Epithelial cell of proximal tubule (primary cell): ENCODE results near the gene SPTAN1. TPM values are rescaled to one million over a fixed set of nuclear protein-coding genes. Genes with fewer than 3 reads are reported as not detected.
"Not testable (repeated sequence)": the region's sequence is repeated elsewhere in the genome, so short reads cannot be mapped to it uniquely, and the experiment has no call there.

Experiments used
- DNase-seq: peaks from one replicate; pipeline ENCODE4 v3.0.0-alpha.2; 2011; ENCODE audit warnings: low read depth
- H3K4me3 ChIP-seq: 2 replicates; pipeline ENCODE4 v1.5.1; 2011; ENCODE audit warnings: low read depth, mild to moderate bottlenecking, low read length
- total RNA-seq: library from RNA; depleted of rRNA; stranded (reverse); fragments of >200 nt; gene quantifications from 2 replicates; pipeline ENCODE4 v1.2.3, GENCODE V29; 2015
- TF ChIP-seq, protein P1 (sequence below): conservative IDR thresholded peaks from 2 replicates; pipeline ENCODE4 v1.5.1; 2012; ENCODE audit warnings: low read depth, mild to moderate bottlenecking, low read length

Gene SPTAN1
- total RNA-seq, 1 donor from 2014 or later: 193 TPM

DNA sequence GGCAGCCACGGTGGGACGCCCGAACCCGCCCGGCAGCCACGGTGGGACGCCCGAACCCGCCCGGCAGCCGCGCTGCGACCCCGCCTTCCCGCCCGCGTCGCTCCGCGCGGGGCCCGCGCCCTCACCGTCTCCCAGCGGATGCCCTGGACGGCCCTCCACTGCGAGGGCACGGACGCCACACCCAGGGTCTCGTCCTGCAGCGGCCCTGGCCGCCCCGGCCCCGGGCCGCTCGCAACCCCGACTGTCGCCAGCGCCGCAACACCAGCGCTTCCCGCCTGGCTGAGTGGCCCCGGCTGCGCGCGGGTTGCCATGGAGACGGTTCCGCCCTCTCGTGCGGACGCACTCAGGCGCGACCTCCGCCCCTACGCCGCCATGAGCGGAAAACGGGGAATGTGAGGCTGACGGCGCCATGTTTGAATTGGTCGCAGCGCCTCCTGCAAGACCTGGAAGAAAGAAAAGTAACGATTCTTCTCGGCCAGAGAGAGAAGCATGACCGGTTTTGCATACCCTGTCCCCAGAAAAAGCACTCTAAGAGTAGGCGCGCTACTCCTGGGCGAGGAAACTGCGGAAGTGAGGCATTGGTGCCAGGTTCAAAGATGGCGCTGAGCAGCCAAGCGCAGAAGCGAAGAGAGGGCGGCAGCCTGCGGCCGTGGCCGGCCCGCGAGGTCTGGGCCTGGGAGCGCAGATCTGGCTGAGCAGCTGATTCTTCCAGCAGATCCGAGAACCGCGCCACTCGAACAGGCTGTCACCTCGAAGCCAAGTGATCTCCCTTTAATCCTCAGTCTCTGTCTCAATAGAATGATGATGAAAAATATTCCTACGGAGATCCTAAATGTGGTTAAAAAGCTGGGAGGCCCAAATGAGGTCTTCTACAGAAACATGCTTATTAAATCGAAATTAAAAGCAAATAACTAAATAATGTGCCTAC is 104.3 kb downstream of the SPTAN1 start, which contains the start of gene DYNC2I2:
Gene DYNC2I2, minus strand, starts transcription at position 432 of the 928 bp plus-strand sequence. Its CDS starts 121 bp downstream, at position 311.
- TF ChIP-seq, protein P1, sequence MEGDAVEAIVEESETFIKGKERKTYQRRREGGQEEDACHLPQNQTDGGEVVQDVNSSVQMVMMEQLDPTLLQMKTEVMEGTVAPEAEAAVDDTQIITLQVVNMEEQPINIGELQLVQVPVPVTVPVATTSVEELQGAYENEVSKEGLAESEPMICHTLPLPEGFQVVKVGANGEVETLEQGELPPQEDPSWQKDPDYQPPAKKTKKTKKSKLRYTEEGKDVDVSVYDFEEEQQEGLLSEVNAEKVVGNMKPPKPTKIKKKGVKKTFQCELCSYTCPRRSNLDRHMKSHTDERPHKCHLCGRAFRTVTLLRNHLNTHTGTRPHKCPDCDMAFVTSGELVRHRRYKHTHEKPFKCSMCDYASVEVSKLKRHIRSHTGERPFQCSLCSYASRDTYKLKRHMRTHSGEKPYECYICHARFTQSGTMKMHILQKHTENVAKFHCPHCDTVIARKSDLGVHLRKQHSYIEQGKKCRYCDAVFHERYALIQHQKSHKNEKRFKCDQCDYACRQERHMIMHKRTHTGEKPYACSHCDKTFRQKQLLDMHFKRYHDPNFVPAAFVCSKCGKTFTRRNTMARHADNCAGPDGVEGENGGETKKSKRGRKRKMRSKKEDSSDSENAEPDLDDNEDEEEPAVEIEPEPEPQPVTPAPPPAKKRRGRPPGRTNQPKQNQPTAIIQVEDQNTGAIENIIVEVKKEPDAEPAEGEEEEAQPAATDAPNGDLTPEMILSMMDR: no peak
- H3K4me3 ChIP-seq: peak within 1 kb of the TSS; percentile 80
- peak; percentile 19 for DNase-seq

DNA sequence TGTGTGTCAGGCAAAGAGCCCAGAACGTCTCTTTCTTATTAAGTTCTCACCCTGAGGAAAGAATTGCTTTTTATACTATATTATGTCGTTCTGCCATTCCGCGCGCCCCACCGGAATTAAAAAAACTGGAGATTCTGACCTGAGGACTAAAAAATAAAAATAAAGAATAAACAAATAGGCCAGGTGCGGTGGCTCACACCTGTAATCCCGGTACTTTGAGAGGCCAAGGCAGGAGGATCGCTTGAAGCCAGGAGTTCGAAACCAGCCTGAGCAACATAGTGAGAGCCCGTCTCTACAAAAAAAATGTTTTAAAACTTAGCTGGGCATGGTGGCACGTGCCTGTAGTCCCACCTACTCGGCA is 104.9 kb downstream of the SPTAN1 start:
- DNase-seq: no peak
- TF ChIP-seq, protein P1: no peak
- H3K4me3 ChIP-seq: peak overlapping the region; percentile 80

DNA sequence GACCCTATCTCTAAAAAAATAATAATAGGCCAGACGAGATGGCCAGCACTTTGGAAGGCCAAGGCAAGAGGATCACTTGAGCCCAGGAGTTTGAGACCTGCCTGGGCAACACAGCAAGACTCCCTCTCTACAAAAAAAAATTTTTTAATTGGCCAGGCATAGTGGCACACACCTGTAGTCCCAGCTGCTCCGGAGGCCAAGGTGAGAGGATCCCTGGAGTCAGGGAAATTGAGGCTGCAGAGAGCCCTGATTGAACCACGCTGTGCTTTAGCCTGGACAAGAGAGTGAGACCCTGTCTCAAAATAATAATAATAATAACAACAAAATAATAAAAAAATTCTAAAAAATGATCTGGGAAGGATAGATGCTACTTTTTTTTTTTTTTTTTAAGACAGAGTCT is 105.4 kb downstream of the SPTAN1 start:
- TF ChIP-seq, protein P1: no peak
- H3K4me3 ChIP-seq: no peak overlapping the region
- no peak for DNase-seq

DNA sequence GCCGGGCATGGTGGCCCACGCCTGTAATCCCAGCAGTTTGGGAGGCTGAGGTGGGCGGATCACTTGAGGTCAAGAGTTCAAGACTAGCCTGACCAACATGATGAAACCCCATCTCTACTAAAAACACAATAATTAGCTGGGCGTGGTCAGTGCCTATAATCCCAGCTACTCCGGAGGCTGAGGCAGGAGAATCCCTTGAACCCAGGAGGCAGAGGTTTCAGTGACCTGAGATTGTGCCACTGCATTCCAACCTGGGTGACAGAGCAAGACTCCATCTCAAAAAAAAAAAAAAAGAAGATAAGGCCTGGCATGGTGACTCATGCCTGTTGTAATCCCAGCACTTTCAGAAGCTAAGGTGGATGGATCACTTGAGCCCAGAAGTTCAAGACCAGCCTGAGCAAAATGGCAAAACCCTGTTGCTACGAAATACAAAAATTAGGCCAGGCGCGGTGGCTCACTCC is 114.1 kb downstream of the SPTAN1 start:
- DNase-seq, H3K4me3 ChIP-seq: not testable (repeated sequence)

DNA sequence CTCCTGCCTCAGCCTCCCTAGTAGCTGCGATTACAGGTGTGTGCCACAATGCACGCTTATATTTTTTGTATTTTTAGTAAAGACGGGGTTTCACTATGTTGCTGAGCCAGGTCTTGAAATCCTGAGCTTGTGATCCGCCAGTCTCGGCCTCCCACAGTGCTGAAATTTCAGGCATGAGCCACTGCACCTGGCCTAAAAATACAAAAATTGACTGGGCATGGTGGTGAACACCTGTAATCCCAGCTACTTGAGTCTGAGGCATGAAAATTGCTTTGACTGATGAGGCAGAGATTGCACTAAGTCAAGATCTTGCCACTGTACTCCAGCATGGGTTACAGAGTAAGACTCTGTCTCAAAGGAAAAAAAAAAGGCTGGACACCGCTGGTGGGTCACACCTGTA is 117.4 kb downstream of the SPTAN1 start:
- no peak for DNase-seq
- TF ChIP-seq, protein P1: no peak
- H3K4me3 ChIP-seq: no peak overlapping the region

DNA sequence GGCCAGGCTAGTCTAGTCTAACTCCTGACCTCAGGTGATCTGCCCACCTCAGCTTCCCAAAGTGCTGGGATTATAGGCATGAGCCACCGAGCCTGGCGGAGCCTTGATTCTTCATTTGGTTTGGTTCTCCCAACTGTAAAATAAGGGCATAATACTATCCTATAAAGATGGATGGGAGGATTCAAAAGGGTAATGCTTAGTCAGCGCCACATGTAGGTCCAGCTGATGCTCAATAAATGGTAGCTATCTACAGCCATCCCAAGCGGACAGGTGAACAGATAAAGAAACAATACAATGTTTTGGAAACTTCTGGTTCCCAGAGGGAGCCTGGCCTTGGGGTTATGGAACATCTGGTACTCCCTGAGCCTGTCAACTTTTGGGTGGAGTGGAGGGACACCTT is 123.0 kb downstream of the SPTAN1 start:
- TF ChIP-seq, protein P1: no peak
- DNase-seq: no peak
- H3K4me3 ChIP-seq: no peak overlapping the region

DNA sequence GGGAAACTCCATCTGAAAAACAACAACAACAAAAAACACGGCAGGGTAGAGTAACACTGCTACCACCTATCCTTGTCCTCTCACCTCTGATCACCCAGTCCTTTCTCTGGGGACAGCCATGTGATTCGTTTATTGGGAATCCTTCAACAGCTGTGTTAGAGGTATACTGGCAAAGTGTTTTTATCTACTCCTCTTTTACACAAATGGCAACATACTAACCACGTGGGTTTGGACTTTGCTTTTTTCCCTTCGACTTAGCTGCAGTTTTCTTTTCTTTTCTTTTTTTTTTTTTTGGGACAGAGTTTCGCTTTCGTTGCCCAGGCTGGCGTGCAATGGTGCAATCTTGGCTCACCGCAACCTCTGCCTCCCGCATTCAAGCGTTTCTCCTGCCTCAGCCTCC is 125.4 kb downstream of the SPTAN1 start:
- no peak overlapping the region for H3K4me3 ChIP-seq
- TF ChIP-seq, protein P1: no peak
- no peak for DNase-seq

Other genes with a start within 250 kb of the SPTAN1 start
- 14.1 and 20.0 TPM in 2 replicates for gene TRUB2, start 230.1 kb upstream of the SPTAN1 start, total RNA-seq
- gene COQ4, start 229.7 kb upstream of the SPTAN1 start, total RNA-seq: 54.2 and 68.8 TPM in 2 replicates
- gene SLC27A4, start 212.1 kb upstream of the SPTAN1 start, total RNA-seq: 27.7 and 45.4 TPM in 2 replicates
- gene URM1, start 181.2 kb upstream of the SPTAN1 start, total RNA-seq: 39.4 and 52.1 TPM in 2 replicates
- 49.1 and 55.7 TPM in 2 replicates for gene CERCAM, start 131.7 kb upstream of the SPTAN1 start, total RNA-seq
- 32.6 and 38.2 TPM in 2 replicates for gene ODF2, start 96.6 kb upstream of the SPTAN1 start, total RNA-seq
- gene GLE1, start 47.9 kb upstream of the SPTAN1 start, total RNA-seq: 25.4 and 28.8 TPM in 2 replicates
- 121 TPM in 2 replicates for gene DYNC2I2, start 104.3 kb downstream of the SPTAN1 start, total RNA-seq
- 331 and 406 TPM in 2 replicates for gene SET, start 136.6 kb downstream of the SPTAN1 start, total RNA-seq
- 16.5 and 28.4 TPM in 2 replicates for gene PKN3, start 149.9 kb downstream of the SPTAN1 start, total RNA-seq
- 106 and 119 TPM in 2 replicates for gene ZDHHC12, start 171.5 kb downstream of the SPTAN1 start, total RNA-seq
- 11.5 and 15.3 TPM in 2 replicates for gene ZER1, start 219.3 kb downstream of the SPTAN1 start, total RNA-seq
- gene TBC1D13, start 234.7 kb downstream of the SPTAN1 start, total RNA-seq: 11.3 and 27.1 TPM in 2 replicates